ENCODE results near the gene KCNJ13. TPM values are rescaled to one million over a fixed set of nuclear protein-coding genes. Genes with fewer than 3 reads are reported as not detected.
"Not testable (repeated sequence)": the region's sequence is repeated elsewhere in the genome, so short reads cannot be mapped to it uniquely, and the experiment has no call there.

KCNJ13 gene
- total RNA-seq, 1 donor from 2014 or later, result 21.9 TPM

- H3K4me3 ChIP-seq, result no peak overlapping the region
- no peak overlapping the region for H3K27ac Mint-ChIP-seq
- H3K27ac ChIP-seq, result no peak overlapping the region
- H3K79me2 ChIP-seq (ENCODE audit: low read depth), result peaks cover 93% of the 10 kb centered on the region
- peaks cover 4% of the 10 kb centered on the region for H3K4me1 Mint-ChIP-seq
- no peaks in the 10 kb centered on the region for H3F3A ChIP-seq (ENCODE audit: low read depth)
- peaks cover 43% of the 10 kb centered on the region for H3K36me3 Mint-ChIP-seq
- H3K4me2 ChIP-seq, result no peak overlapping the region
- no peaks in the 10 kb centered on the region for H3K27me3 ChIP-seq
- H3K4me3 Mint-ChIP-seq, result no peak overlapping the region
- no peak overlapping the region for H3K9ac ChIP-seq
- H3K9me3 ChIP-seq (ENCODE audit: low read depth), result no peaks in the 10 kb centered on the region
- TF ChIP-seq, protein P1, sequence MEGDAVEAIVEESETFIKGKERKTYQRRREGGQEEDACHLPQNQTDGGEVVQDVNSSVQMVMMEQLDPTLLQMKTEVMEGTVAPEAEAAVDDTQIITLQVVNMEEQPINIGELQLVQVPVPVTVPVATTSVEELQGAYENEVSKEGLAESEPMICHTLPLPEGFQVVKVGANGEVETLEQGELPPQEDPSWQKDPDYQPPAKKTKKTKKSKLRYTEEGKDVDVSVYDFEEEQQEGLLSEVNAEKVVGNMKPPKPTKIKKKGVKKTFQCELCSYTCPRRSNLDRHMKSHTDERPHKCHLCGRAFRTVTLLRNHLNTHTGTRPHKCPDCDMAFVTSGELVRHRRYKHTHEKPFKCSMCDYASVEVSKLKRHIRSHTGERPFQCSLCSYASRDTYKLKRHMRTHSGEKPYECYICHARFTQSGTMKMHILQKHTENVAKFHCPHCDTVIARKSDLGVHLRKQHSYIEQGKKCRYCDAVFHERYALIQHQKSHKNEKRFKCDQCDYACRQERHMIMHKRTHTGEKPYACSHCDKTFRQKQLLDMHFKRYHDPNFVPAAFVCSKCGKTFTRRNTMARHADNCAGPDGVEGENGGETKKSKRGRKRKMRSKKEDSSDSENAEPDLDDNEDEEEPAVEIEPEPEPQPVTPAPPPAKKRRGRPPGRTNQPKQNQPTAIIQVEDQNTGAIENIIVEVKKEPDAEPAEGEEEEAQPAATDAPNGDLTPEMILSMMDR (IDR thresholded peaks at IDR 0.05), result no peak
- TF ChIP-seq EZH2 (IDR thresholded peaks at IDR 0.05), result no peak
- no peak for TF ChIP-seq EZH2phosphoT487 (IDR thresholded peaks at IDR 0.05)
- H3K9me3 Mint-ChIP-seq, result no peaks in the 10 kb centered on the region
- no peaks in the 10 kb centered on the region for H3K27me3 Mint-ChIP-seq (ENCODE audit: insufficient read depth, low read depth)
- DNase-seq (ENCODE audit: low spot score), result no peak
- peaks cover 69% of the 10 kb centered on the region for H4K20me1 ChIP-seq (ENCODE audit: low read depth)
- peaks cover 9% of the 10 kb centered on the region for H3K36me3 ChIP-seq
- no peak overlapping the region for H2AFZ ChIP-seq (replicated peaks)
- no peaks in the 10 kb centered on the region for H3K4me1 ChIP-seq
These were observed 55.1 kb downstream of the KCNJ13 start for GRCh38 chr2:232721261-232721660.

- not testable (repeated sequence) for H3K4me1 ChIP-seq; H3K27ac Mint-ChIP-seq; H3K4me3 Mint-ChIP-seq; DNase-seq (ENCODE audit: low spot score); H3K4me3 ChIP-seq; H3K4me1 Mint-ChIP-seq; H3K36me3 ChIP-seq; H3K9me3 ChIP-seq (ENCODE audit: low read depth); H3K9ac ChIP-seq; H3F3A ChIP-seq (ENCODE audit: low read depth); H3K9me3 Mint-ChIP-seq; H3K4me2 ChIP-seq; H3K27ac ChIP-seq; H3K27me3 ChIP-seq; H3K27me3 Mint-ChIP-seq (ENCODE audit: insufficient read depth, low read depth); H2AFZ ChIP-seq (replicated peaks)
- H3K36me3 Mint-ChIP-seq, result peaks cover 39% of the 10 kb centered on the region
- Histone ChIP-seq H3K79me2 (ENCODE audit: low read depth) (peaks cover 93% of the 10 kb centered on the region), H4K20me1 (ENCODE audit: low read depth) (peaks cover 69% of the 10 kb centered on the region)
These were observed 56.3 kb downstream of the KCNJ13 start for GRCh38 chr2:232720056-232720455.

Small RNA genes lying within 50 kb of the gene (small RNA-seq; reads per million reads assigned to genes)
- gene RNU6-107P, result not detected

Other genes starting within 250 kb of the KCNJ13 start
- gene CHRNG, start 236.9 kb downstream of the KCNJ13 start, total RNA-seq (ENCODE audit: low replicate concordance), result not detected in 2 replicates
- gene TIGD1, start 226.0 kb downstream of the KCNJ13 start, total RNA-seq (ENCODE audit: low replicate concordance), result 12.2 and 14.6 TPM in 2 replicates
- 72.5 and 97.0 TPM in 2 replicates for gene EIF4E2, start 225.9 kb downstream of the KCNJ13 start, total RNA-seq (ENCODE audit: low replicate concordance)
- gene EFHD1, start 143.0 kb downstream of the KCNJ13 start, total RNA-seq (ENCODE audit: low replicate concordance), result 5.9 and 7.0 TPM in 2 replicates
- gene GIGYF2, start 79.2 kb downstream of the KCNJ13 start, total RNA-seq (ENCODE audit: low replicate concordance), result 71.4 and 76.3 TPM in 2 replicates
- 2.6 TPM in 1 of 2 replicates, not detected in the other for gene SNORC, start 93.7 kb upstream of the KCNJ13 start, total RNA-seq (ENCODE audit: low replicate concordance)
- 3.2 and 4.3 TPM in 2 replicates for gene NGEF, start 236.7 kb upstream of the KCNJ13 start, total RNA-seq (ENCODE audit: low replicate concordance)